OCI-LY7 (cell line): ENCODE measurements around the gene KYAT1. TPM values are rescaled to one million over a fixed set of nuclear protein-coding genes. Genes with fewer than 3 reads are reported as not detected.

Source experiments
- BruUV-seq: library from RNA; stranded (reverse); fragments of 400-500 nt; replicated peaks from 2 replicates; lab custom pipeline; 2021; lab: Mats Ljungman, UMichigan
- CTCF ChIA-PET: fragments of 300-600 bp; sonication (Branson Sonifier 250); formaldehyde crosslinking; loops from one replicate; lab custom pipeline; 2022; ENCODE audit warnings: antibody characterized with exemption; ENCODE audit not compliant: unreplicated experiment; lab: Charles Lee
- POLR2A ChIA-PET: fragments of 300-600 bp; sonication (Branson Sonifier 250); formaldehyde crosslinking; loops from one replicate; lab custom pipeline; 2022; ENCODE audit warnings: antibody characterized with exemption; lab: Charles Lee
- DNase-seq: peaks from one replicate; pipeline ENCODE4 v3.0.0-alpha.2; 2015; ENCODE audit warnings: low spot score
- H2AFZ ChIP-seq: fragments of 200-600 bp; sonication (generic), shearing (Covaris generic); 2 replicates; pipeline ENCODE4 v1.6.1; 2014; ENCODE audit warnings: mild to moderate bottlenecking, antibody characterized with exemption, low read length, moderate library complexity
- H3K27ac ChIP-seq: fragments of 200-600 bp; sonication (generic); 2 replicates; pipeline ENCODE4 v1.5.1; 2014; ENCODE audit warnings: mixed run types, low read depth, mild to moderate bottlenecking, moderate library complexity, low read length, inconsistent platforms; ENCODE audit not compliant: poor library complexity, severe bottlenecking
- H3K36me3 ChIP-seq: fragments of 200-600 bp; sonication (generic); 2 replicates; pipeline ENCODE4 v1.6.1; 2014; ENCODE audit warnings: mild to moderate bottlenecking, antibody characterized with exemption, low read length, moderate library complexity, mixed read lengths; ENCODE audit not compliant: insufficient read depth
- H3K4me1 ChIP-seq: fragments of 200-600 bp; sonication (generic); 2 replicates; pipeline ENCODE4 v1.5.1; 2014; ENCODE audit warnings: mild to moderate bottlenecking, low read length; ENCODE audit not compliant: insufficient read depth, poor library complexity, severe bottlenecking
- H3K4me2 ChIP-seq: fragments of 200-600 bp; sonication (generic); 2 replicates; pipeline ENCODE4 v1.6.1; 2014; ENCODE audit warnings: mild to moderate bottlenecking, low read length
- H3K4me3 ChIP-seq: fragments of 200-600 bp; sonication (generic); 2 replicates; pipeline ENCODE4 v1.5.1; 2014; ENCODE audit warnings: mild to moderate bottlenecking, low read depth, low read length; ENCODE audit not compliant: poor library complexity, severe bottlenecking
- H3K79me2 ChIP-seq: fragments of 200-600 bp; sonication (generic); 2 replicates; pipeline ENCODE4 v1.6.1; 2016; ENCODE audit warnings: low read depth, mild to moderate bottlenecking, low read length, moderate library complexity, mixed read lengths; ENCODE audit not compliant: insufficient read depth
- H3K9me2 ChIP-seq: fragments of 200-600 bp; sonication (generic); 2 replicates; pipeline ENCODE4 v1.6.1; 2016; ENCODE audit warnings: mild to moderate bottlenecking, low read length, mixed read lengths; ENCODE audit not compliant: insufficient read depth
- H3K9me3 ChIP-seq: fragments of 200-600 bp; sonication (generic); 2 replicates; pipeline ENCODE4 v1.6.1; 2014; ENCODE audit warnings: mild to moderate bottlenecking, mixed run types, low read length, mixed read lengths
- H4K20me1 ChIP-seq: fragments of 200-600 bp; sonication (generic); 2 replicates; pipeline ENCODE4 v1.6.1; 2014; ENCODE audit warnings: mild to moderate bottlenecking, antibody characterized with exemption, low read length, moderate library complexity, mixed read lengths; ENCODE audit not compliant: insufficient read depth
- EZH2phosphoT487 ChIP-seq: fragments of 200-600 bp; sonication (generic); IDR thresholded peaks from 2 replicates; pipeline ENCODE4 v1.6.1; 2018; ENCODE audit warnings: low read depth, borderline replicate concordance, mild to moderate bottlenecking, mixed run types, antibody characterized with exemption, low read length, moderate library complexity, mixed read lengths
- intact Hi-C: fragments of 100-400 bp; cut with micrococcal nuclease; formaldehyde crosslinking; loops from one replicate; pipeline ENCODE4 v1.10.0; 2022; ENCODE audit not compliant: unreplicated experiment
- total RNA-seq, 2 experiments: library from RNA; depleted of rRNA in 1 of 2; stranded (reverse); fragments of >200 nt in 1 of 2; shearing (Covaris generic) in 1 of 2; gene quantifications; 2 replicates each; pipeline ENCODE4 v1.2.3, GENCODE V29; 2014 to 2022
- TF ChIP-seq, protein P1 (sequence below): fragments of 200-600 bp; sonication (generic); conservative IDR thresholded peaks from 2 replicates; pipeline ENCODE4 v1.5.1; 2014; ENCODE audit warnings: mild to moderate bottlenecking, antibody characterized with exemption, low read length, moderate library complexity, mixed read lengths

The KYAT1 gene
- total RNA-seq, 2 experiments from 2014 or later: 28.3 to 44.7 TPM

- CTCF ChIA-PET: no interaction called here
Observed at GRCh38 chr9:128893354-128893753, 11.6 kb upstream of the KYAT1 start.

DNA sequence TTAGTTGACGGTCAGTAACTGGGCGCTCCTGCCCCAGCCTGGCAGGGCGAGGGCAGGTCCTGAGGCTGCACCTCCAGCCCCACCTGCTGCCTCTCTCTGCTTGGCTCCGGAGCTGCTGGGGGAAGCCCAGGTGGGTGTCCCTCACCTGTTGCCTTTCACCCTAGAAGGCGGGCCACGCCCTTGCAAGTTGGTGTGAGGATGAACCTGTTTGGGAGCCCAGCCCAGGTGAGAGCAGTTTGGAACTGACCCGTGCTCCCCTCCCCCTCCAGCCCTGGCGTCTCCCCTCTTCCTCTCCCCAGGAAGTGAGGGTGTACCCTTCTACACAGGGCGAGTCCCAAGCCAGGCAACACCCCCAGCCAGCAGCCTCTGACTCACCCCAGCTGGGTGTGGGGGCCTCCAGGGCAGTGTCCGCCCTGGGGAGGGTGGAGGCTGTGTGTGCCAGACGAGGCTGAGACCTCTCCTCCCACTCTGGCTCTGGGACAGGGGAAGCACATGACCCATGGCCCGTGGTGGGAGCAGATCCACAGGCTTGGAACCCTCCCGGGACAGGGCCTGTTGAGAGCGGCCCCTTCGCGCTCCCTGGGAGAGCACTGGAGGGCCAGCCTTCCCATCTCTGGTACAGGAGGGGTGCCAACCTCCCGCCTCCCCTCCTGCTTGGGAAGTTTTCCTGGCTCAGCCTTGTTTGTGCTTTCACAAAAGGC, 10.6 kb upstream of the KYAT1 start:
- CTCF ChIA-PET: no interaction called here
- no peak for DNase-seq
- peaks cover 3% of the 10 kb centered on the region for H3K4me1 ChIP-seq
- POLR2A ChIA-PET: no interaction called here
- no peak overlapping the region for H3K4me3 ChIP-seq
- H3K36me3 ChIP-seq: peaks cover 80% of the 10 kb centered on the region
- TF ChIP-seq, protein P1, sequence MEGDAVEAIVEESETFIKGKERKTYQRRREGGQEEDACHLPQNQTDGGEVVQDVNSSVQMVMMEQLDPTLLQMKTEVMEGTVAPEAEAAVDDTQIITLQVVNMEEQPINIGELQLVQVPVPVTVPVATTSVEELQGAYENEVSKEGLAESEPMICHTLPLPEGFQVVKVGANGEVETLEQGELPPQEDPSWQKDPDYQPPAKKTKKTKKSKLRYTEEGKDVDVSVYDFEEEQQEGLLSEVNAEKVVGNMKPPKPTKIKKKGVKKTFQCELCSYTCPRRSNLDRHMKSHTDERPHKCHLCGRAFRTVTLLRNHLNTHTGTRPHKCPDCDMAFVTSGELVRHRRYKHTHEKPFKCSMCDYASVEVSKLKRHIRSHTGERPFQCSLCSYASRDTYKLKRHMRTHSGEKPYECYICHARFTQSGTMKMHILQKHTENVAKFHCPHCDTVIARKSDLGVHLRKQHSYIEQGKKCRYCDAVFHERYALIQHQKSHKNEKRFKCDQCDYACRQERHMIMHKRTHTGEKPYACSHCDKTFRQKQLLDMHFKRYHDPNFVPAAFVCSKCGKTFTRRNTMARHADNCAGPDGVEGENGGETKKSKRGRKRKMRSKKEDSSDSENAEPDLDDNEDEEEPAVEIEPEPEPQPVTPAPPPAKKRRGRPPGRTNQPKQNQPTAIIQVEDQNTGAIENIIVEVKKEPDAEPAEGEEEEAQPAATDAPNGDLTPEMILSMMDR: no peak
- TF ChIP-seq EZH2phosphoT487: no peak
- H3K9me3 ChIP-seq: no peaks in the 10 kb centered on the region
- no peaks in the 10 kb centered on the region for H4K20me1 ChIP-seq
- no peak overlapping the region for H2AFZ ChIP-seq
- intact Hi-C loops: no loop called here
- no peaks in the 10 kb centered on the region for H3K79me2 ChIP-seq
- no TSS peak for BruUV-seq
- H3K4me2 ChIP-seq: no peak overlapping the region
- H3K27ac ChIP-seq: no peak overlapping the region
- no peaks in the 10 kb centered on the region for H3K9me2 ChIP-seq

More at GRCh38 chr9:128893354-128893753, 11.6 kb upstream of the KYAT1 start:
- no TSS peak for BruUV-seq
- peaks cover 7% of the 10 kb centered on the region for H3K4me1 ChIP-seq
- no peaks in the 10 kb centered on the region for H3K9me2 ChIP-seq
- H2AFZ ChIP-seq: no peak overlapping the region
- intact Hi-C loops: no loop called here
- H3K9me3 ChIP-seq: no peaks in the 10 kb centered on the region
- TF ChIP-seq, protein P1: no peak
- no peak for TF ChIP-seq EZH2phosphoT487
- POLR2A ChIA-PET: no interaction called here
- no peaks in the 10 kb centered on the region for H4K20me1 ChIP-seq
- no peak for DNase-seq
- no peak overlapping the region for H3K4me3 ChIP-seq
- H3K4me2 ChIP-seq: no peak overlapping the region
- H3K36me3 ChIP-seq: peaks cover 82% of the 10 kb centered on the region
- no peaks in the 10 kb centered on the region for H3K79me2 ChIP-seq
- no peak overlapping the region for H3K27ac ChIP-seq
